GM13977 (cell line): ENCODE results near the gene ABHD12.

Experiments
- DNase-seq: peaks from one replicate; pipeline ENCODE4 v3.0.0; 2012; ENCODE audit warnings: low spot score
- CTCF ChIP-seq: IDR thresholded peaks from 2 replicates; pipeline ENCODE4 v1.5.1; 2012; ENCODE audit warnings: mild to moderate bottlenecking, control low read depth; ENCODE audit not compliant: insufficient read depth; ENCODE audit errors: extremely low read depth, missing control alignments
- in situ Hi-C: fragments of 300-500 bp; cut with MboI; formaldehyde crosslinking; loops from one replicate; pipeline ENCODE4 v1.12.0; 2022; ENCODE audit warnings: low sequenced_read_pairs, low pct_unique_long_range_greater_than_20kb, mixed read lengths, inconsistent platforms; ENCODE audit not compliant: unreplicated experiment

The ABHD12 gene

DNA sequence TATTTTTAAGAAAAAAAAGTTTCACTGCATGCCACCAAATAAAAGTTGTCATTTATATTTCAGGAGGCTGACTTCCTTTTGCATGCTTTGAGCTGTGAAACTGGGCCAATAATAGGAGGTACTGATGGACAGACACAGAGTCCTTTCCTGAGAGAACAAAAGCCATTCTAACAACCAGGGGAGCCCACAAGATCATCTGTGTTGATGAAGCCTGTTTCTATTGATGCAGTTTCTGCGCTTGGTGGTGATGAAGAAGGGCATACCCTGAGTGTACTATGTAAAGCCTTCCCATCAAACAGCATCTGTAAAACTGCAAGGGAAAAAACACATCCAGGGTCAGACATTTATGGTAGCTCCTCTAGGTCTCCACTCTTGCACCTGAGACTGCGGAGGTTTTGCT lies 34.8 kb downstream of the ABHD12 start:
- DNase-seq: no peak
- TF ChIP-seq CTCF: no peak
- in situ Hi-C loops: no loop called here

GRCh38 chr20:25355011-25355595 lies 35.5 kb downstream of the ABHD12 start:
- in situ Hi-C loops: no loop called here
- no peak for DNase-seq
- TF ChIP-seq CTCF: no peak

- no peak for TF ChIP-seq CTCF
- DNase-seq: no peak
- in situ Hi-C loops: no loop called here
Measured at GRCh38 chr20:25353747-25354705, 36.6 kb downstream of the ABHD12 start.

DNA sequence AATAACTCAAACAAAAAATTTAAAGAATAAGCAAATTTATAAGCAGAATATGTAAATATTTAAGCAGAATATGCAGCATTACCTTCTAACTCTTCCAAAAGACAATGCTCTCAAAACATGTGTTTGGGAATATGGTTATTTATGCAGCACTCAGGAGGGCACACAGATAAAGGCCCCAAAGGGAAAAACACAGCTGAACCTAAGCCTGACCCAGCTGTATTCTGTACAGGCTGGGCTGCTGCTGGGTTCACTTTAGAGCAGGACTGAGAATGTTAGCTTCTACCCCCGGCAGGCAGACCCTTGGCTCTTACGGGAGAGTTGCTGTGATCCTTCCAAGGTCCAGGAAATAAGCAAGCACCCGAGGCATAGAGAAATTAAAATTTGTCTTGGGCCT lies 37.3 kb downstream of the ABHD12 start:
- DNase-seq: no peak
- in situ Hi-C loops: no loop called here
- TF ChIP-seq CTCF: no peak

DNA sequence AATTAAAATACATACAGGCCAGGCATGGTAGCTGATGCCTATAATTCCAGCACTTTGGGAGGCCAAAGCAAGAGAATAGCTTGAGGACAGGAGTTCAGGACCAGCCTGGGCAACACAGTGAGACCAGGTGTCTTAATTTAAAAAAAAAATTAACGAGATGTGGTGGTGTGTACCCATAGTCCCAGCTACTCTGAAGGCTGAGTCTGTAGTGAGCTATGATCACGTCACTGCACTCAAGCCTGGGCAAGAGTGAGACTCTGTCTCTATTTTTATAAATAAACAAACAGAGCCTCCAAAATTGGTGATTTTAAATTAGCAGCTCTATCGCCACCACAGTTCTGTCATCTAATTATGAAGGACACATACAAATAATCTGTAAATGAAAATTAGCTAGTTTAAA lies 37.9 kb downstream of the ABHD12 start:
- no peak for TF ChIP-seq CTCF
- in situ Hi-C loops: no loop called here
- no peak for DNase-seq

- TF ChIP-seq CTCF: no peak
- in situ Hi-C loops: no loop called here
- no peak for DNase-seq
Measured at GRCh38 chr20:25351024-25351360, 39.6 kb downstream of the ABHD12 start.
